HG03520 (cell line): Measurements from ENCODE around the gene ZNF665.
"Not testable (repeated sequence)": the region's sequence is repeated elsewhere in the genome, so short reads cannot be mapped to it uniquely, and the experiment has no call there.

Source experiments
- ATAC-seq: cut with Tn5 transposase; IDR thresholded peaks from one replicate; pipeline ENCODE4 v1.9.1; 2021; ENCODE audit warnings: mild to moderate bottlenecking, moderate library complexity; ENCODE audit not compliant: unreplicated experiment

Gene ZNF665

DNA sequence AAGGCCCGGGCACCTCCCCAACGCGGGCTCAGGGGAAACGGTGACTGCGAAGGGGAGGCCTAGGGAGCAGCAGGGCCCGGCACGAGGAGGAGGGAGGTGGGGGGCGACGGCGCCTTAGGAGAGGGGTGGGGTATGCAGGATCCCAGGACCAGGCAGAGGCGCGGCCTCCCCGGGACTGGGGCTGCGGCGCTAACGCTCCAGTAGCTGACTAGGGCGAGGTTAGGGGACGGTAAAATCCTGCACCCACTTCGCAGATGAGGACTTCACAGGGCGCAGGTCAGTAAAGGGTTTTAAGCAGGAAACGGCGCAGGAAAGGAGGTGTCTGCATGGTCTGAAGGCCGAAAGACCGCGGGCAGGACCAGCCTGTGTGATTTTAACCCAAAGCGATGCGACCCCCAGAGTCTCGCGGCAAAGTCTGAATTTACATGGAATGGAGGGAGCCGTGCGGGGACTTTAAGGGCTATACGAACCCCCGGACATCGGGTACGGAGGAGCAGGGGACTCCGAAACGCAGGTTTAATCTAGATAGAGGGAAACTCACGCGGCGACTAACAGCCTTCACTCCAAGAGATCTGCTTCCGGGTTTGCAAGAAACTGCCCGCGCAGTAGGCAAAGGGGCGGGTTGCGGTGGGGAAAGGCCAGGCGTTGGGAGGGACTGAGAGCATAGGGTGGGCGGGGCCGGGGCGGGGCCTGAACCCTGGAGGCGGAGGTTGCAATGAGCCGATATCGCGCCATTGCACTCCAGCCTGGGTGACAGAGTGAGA lies at the start of gene ZNF665:
ZNF665 (minus strand) TSS at position 588 of the 764 bp plus-strand sequence. CDS start 10,460 bp downstream, outside the sequence.
- ATAC-seq, result no peak

DNA sequence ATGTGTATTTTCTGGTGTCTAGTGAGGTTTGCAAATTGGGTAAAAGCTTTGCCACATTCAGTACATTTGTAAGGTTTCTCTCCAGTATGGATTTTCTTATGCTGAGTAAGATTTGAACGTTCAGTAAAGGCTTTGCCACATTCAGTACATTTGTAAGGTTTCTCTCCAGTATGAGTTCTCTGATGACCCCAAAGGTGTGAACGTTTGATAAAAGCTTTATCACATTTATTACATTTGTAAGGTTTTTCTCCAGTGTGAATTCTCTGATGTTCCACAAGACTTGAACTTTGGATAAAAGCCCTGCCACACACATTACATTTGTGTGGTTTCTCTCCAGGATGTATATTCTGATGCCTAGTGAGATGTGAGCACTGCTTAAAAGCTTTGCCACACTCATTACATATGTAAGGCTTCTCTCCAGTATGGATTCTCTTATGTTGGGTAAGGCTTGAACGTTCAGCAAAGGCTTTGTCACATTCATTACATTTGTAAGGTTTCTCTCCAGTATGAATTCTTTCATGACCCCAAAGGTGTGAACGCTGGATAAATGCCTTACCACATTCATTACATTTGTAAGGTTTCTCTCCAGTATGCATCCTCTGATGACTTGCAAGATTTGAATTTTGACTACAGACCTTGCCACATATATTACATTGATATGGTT lies 44.1 kb upstream of the ZNF665 start:
- ATAC-seq, result no peak

DNA sequence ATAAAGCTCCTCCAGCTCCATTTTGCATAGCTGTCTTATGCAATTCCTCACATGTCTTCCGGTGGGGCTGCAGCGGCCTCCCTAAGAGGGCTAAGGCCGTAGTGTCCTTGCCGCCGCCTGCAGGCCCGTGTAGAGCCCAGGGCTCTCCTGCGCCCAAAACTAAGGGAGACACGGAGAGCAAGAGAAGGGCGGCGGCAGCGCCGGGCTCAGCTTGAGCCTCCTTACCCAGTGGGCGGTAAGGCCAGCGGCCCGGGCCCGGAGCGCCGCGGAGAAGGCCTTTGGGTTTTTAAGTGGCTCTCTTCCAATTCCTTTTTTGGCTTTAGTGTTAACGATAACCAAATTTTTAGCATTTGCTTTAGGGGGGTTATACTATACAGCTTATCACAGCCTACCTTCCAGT lies 31.4 kb upstream of the ZNF665 start:
- no peak for ATAC-seq

DNA sequence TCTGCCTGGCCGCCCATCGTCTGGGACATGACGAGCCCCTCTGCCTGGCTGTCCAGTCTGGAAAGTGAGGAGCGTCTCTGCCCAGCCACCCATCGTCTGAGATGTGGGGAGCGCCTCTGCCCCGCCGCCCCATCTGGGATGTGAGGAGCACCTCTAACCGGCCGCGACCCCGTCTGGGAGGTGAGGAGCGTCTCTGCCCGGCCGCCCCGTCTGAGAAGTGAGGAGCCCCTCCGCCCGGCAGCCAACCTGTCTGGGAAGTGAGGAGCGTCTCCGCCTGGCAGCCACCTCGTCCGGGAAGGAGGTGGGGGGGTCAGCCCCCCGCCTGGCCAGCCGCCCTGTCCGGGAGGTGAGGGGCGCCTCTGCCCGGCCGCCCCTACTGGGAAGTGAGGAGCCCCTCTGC lies 29.6 kb upstream of the ZNF665 start:
- ATAC-seq, result not testable (repeated sequence)

DNA sequence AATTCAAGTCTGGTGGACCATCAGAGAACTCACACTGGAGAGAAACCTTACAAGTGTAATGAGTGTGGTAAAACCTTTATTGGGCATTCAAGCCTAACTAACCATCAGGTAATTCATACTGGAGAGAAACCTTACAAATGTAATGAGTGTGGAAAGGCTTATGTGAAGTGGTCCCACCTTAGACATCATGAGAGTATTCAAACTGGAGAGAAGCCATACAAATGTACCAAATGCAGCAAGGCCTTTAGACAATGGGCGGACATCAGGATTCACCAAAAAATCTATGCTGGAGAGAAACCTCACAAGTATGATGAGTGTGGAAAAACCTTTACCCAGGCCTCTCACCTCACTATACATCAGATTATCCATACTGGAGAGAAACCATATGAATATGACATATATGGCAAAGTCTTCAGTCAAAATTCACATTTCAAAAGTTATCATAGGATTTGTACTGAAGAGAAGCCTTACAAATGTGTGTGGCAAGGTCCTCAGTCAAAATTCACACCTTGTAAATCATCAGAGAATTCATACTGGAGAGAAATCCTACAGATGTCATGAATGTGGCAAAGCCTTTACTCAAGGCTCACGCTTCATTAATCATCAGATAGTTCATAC lies 19.7 kb upstream of the ZNF665 start:
- no peak for ATAC-seq

DNA sequence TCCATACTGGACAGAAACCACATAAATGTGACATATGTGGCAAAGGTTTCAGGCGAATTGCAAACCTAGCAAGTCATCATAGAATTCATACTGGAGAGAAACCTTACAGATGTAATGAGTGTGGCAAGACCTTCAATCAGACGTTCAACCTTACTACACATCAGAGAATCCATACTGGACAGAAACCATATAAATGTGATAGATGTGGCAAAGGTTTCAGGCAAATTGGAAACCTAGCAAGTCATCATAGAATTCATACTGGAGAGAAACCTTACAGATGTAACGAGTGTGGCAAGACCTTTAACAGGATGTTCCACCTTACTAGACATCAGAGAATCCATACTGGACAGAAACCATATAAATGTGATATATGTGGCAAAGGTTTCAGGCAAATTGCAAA lies 18.4 kb upstream of the ZNF665 start:
- not testable (repeated sequence) for ATAC-seq

DNA sequence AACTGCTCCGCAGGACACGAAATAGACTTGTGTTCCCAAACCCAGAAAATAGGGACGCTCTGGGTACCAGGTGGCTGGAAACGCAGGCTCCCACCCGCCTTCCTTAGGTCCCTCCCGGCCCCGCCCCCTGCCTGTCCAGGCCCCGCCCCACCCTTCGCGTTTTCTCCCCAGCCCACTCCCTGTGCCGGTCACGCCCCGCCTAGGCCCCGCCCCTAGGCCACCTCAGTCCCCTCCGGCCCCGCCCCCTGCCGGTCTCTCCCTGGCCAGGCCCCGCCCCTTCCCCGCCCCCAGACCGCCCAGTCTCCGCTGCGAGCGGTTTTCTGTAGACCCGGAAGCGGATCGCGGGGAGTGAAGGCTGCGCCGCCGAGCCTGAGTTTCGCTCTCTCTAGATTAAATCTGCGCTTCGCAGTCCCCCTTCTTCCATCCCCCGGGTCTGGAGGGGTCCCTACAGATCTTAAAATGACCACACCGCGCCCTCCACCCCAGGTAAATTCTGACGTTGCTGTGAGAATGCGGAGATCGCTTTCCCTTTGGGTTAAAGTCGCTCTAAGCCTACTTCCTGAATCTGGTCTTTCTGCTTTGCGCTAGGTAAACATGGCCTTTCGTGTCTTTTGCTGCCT lies 3.7 kb upstream of the ZNF665 start:
- no peak for ATAC-seq

DNA sequence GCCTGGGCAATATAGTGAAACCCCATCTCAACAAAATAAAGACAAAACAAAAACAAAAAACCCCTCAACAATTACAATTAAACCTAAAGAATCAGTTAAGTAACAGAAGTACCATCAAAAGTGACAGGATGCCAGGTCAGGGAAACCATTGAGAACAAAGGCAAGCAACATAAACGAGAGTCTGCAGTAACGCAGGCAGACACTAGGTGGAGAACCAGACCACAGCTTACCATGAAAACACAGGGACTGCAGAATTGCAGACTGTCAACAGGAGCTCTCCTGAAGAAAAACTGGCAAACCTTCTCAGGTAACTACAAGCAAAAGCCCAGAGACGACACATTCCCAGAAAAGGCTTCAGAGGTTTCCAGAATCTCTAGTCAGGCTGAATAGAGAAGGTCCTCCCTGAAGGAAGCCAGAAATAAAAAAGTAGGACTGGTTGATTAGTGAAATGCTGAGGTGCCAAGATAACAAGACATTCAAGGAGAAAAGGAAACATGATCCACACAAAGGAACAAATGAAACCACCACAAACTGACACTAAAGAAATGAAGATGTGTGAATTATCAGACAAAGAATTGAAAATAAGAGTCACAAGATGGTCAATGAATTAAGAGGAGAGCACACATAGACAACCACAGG lies 2.2 kb upstream of the ZNF665 start:
- ATAC-seq, result no peak

DNA sequence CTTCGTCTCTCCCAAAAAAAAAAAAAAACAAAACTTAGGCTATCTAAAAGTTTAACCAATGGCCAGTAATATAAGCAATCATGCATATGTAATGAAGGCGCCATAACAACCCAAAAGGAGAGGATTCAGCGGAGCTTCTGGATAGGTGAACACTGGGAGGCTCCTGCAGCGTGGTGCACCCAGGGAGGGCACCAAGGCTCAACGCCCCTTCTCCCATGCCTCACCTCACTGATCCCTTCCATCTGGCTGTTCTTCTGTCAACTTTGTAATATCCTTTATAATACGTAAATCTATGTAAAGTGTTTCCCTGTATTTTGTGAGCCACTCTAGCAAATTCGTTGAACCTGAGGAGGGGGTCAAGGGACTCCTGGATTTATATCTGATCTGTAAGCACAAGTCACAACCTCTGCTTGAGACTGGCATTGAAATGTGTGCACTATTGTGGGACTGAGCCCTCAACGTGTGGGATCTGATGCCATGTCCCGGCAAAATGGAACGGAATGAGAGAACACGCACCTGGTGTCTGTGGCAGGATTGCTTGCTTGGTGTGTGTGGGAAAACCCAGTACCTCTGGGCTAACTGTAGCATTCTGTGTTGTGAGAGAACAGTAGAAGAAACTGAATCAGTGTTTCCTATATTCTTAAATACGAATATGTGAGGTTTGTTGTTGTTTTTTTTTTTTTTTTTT lies 521 bp upstream of the ZNF665 start:
- ATAC-seq, result no peak

DNA sequence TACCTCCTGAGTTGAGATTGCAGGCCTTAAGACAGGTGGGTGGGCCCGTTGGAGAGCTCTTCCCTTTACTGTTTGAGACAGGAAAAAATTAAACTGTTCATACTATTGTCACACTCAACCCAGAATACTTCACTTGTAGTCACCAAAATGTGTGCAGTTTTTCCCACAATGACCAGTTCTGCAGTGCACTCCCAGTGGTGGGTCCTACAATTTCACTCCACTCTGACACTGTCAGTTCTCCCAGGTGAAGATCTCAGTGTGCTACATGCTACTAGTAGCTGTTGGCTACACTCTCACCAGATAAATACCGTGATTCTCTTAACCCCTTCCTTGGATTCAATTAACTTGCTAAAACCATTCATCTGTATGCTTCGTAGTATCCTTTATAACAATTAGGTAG lies 2.9 kb downstream of the ZNF665 start:
- no peak for ATAC-seq

DNA sequence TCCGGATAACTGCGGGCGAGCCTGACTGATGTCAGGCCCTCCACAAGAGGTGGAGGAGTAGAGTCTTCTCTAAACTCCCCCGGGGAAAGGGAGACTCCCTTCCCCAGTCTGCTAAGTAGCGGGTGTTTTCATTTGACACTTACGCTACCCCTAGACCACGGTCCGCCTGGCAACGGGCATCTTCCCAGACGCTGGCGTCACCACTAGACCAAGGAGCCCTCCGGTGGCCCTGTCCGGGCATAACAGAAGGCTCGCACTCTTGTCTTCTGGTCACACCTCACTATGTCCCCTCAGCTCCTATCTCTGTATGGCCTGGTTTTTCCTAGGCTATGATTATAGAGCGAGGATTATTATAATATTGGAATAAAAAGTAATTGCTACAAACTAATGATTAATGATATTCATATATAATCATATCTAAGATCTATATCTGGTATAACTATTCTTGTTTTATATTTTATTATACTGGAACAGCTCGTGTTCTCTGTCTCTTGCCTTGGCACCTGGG lies 3.4 kb downstream of the ZNF665 start:
- ATAC-seq, result not testable (repeated sequence)

DNA sequence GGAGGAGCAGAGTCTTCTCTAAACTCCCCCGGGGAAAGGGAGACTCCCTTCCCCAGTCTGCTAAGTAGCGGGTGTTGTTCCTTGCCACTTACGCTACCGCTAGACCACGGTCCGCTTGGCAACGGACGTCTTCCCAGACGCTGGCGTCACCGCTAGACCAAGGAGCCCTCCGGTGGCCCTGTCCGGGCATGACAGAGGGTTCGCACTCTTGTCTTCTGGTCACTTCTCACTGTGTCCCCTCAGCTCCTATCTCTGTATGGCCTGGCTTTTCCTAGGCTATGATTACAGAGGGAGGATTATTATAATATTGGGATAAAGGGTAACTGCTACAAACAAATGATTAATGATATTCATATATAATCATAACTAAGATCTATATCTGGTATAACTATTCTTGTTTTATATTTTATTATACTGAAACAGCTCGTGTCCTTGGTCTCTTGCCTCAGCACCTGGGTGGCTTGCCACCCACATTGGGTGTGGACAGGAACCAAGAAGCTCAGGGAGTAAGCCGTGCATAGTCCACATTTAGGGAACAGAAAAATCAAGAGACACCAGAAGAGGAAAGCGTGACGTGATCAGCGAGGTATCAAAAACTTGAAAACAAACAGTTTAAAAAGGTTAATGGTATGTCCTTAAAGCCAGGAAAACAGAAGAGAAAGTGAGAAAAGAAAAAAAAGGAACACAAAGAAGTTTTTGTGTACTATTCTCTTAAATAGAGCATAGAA lies 7.8 kb downstream of the ZNF665 start:
- not testable (repeated sequence) for ATAC-seq

DNA sequence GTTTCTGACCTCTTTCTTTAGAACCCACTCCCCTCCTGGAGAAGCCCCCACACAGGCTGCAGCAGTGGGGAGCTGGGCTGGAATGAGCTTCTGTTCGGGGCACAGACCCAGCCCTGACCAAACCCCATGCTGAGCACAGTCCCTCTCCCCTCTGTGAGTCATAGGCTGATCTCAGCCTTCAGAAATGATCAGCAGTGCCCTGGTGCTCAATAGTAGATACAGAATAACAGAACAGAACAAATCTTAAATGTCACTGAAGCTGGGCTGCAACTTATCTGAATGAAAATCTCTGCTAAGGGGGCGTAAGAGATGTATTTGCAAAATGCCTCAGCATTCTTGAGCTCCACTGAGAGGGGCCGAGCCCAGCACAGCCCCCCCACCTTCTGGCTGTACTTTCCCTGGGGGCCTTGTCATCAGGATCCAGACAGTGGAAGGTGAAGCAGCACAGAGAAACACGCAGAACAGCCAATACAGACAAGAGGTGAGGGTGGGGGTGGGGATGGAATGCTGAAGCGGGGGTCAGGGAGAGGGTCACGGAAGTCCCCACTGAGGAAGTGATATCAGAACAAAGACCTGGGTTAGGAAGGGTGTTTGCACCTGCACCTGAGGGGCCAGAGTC lies 9.9 kb downstream of the ZNF665 start:
- no peak for ATAC-seq

DNA sequence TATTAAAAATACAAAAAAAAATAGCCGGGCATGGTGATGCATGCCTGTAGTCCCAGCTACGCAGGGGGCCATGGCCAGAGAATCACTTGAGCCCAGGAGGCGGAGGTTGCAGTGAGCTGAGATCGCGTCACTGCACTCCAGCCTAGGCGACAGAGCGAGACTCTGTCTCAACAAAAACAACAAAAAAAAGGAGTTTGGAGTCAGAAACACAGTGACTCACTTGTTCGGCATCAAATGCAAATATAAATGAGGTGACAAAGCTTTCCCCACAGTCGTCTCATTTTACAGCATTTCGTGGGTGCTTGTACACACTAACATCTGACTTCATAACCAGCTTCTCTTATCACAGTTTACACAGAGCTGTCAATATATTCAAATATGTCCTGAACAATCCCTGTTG lies 11.0 kb downstream of the ZNF665 start:
- no peak for ATAC-seq

DNA sequence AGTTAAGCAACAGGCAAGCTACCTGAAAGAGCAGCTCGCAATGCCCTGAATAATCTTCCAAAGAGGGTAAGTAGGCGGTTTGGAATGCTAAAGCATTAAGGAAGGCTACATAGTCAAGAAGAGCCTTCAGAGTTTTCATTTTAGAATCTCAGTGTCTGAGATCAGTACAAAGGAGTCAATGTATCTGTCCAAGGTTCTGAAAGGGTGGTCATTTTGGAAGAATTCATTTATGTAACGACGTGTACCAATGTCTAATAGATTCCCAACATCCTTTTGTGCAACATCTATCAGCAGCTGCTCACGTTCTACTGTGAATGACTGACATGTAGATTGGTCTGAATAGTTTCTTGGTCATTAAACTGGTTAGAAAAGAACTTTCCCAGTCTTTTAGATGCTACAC lies 15.2 kb downstream of the ZNF665 start:
- ATAC-seq, result no peak

DNA sequence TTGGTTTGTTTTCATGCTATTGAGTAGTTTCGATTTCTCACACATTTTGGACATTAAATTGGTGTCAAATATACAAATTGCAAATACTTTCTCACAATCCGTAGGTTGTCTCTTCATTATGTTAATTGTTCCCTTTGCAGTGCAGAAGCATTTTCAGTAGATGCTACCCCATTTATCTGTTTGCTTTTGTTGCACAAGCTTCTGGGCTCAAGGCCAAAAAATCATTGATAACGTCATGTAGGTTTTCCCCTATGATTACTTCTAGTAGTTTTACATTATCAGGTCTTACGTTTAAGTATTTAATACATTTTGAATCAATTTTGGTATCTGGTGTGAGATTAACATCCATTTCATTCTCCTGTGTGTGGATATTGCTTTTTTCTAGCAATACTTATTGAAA lies 20.3 kb downstream of the ZNF665 start:
- no peak for ATAC-seq

DNA sequence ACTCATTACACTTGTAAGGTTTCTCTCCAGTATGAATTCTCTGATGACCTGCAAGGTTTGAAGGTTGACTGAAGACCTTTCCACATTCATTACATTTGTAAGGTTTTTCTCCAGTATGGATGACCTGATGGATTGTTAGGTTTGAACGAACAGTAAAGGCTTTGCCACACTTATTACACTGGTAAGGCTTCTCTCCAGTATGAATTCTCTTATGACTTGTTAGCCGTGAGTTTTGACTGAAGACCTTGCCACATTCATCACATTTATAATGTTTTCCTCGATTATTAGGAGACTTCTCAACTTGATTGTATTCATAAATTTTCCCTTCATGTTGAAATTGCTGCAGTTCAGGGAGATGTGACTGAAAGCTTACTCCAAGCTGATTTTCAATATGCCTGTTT lies 27.5 kb downstream of the ZNF665 start:
- ATAC-seq, result no peak

DNA sequence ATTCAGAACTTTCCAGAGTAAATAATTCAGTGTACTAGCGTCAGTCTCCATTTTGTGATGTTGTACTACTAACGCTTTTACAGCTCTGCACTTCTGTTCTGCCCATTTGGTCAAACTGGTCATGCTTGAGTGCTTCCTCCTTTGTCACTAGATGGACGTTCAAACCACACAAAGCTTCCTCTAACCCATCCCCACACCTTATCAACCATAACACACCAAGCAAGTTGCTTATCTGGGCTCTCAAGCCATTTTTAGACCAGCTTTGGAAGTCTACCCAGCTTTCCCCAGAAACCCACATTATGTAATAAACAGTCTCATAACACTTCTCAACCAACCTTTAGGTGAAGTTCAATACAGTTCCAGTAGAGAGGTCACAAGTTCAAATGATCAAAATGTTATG lies 32.0 kb downstream of the ZNF665 start:
- ATAC-seq, result no peak

DNA sequence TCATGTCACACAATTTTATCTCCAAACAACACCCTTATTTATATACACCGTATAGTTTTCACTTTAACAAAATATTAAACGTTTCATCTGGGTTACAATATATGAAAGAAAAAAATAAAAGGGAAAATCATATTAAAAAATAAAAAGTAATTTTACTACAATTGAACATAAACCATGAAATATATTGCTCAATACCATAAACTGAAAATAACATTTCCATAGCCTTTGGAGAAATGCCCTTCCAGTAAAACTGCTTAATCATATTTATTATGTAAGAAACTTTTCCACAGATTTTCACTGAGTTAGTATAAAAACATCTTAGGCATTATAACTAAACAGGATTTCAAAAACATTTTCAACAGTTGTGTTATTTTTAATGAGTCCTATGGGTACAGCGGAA lies 32.8 kb downstream of the ZNF665 start:
- ATAC-seq, result no peak
